DND-41 (cell line): ENCODE data around the gene APPBP2.

Experiments used
- ATAC-seq: fragments of 200-7000 bp; cut with Tn5 transposase; 3 replicates; pipeline ENCODE4 v1.9.1; 2021; ENCODE audit warnings: low read depth; ENCODE audit not compliant: insufficient read depth
- DNase-seq: peaks from one replicate; pipeline ENCODE4 v3.0.0-alpha.2; 2020
- H2AFZ ChIP-seq: 2 replicates; pipeline ENCODE4 v1.6.0; 2012; ENCODE audit warnings: low read depth, low read length
- H3K27ac ChIP-seq: 2 replicates; pipeline ENCODE4 v1.5.1; 2012; ENCODE audit warnings: low read length, inconsistent platforms
- H3K27me3 ChIP-seq: fragments of 200-600 bp; sonication (generic); 2 replicates; pipeline ENCODE4 v1.6.0; 2012; ENCODE audit warnings: low read length, mild to moderate bottlenecking, inconsistent platforms; ENCODE audit not compliant: insufficient read depth, poor library complexity
- H3K36me3 ChIP-seq: 2 replicates; pipeline ENCODE4 v1.5.1; 2012; ENCODE audit warnings: low read length, inconsistent platforms; ENCODE audit not compliant: insufficient read depth
- H3K4me1 ChIP-seq: 2 replicates; pipeline ENCODE4 v1.5.1; 2012; ENCODE audit warnings: mild to moderate bottlenecking, low read length; ENCODE audit not compliant: insufficient read depth
- H3K4me2 ChIP-seq: 2 replicates; pipeline ENCODE4 v1.6.0; 2012; ENCODE audit warnings: mild to moderate bottlenecking, moderate library complexity, low read length, inconsistent platforms; ENCODE audit not compliant: insufficient read depth
- H3K4me3 ChIP-seq, 2 experiments: fragments of 200-600 bp in 1 of 2; shearing (Covaris generic) in 1 of 2; 2 replicates each; pipeline ENCODE4 v1.5.1; 2012 to 2016; ENCODE audit warnings: inconsistent platforms in 2 of 2, low read length in 2 of 2, mild to moderate bottlenecking in 2 of 2, low read depth in 1 of 2, moderate library complexity in 1 of 2
- H3K79me2 ChIP-seq: 2 replicates; pipeline ENCODE4 v1.6.0; 2012; ENCODE audit warnings: low read length, inconsistent platforms; ENCODE audit not compliant: insufficient read depth
- H3K9ac ChIP-seq: 2 replicates; pipeline ENCODE4 v1.6.0; 2012; ENCODE audit warnings: low read depth, mild to moderate bottlenecking, inconsistent platforms, low read length, moderate library complexity
- H3K9me3 ChIP-seq: 2 replicates; pipeline ENCODE4 v1.5.1; 2012; ENCODE audit warnings: low read length, moderate library complexity, mild to moderate bottlenecking, inconsistent platforms; ENCODE audit not compliant: insufficient read depth, severe bottlenecking
- H4K20me1 ChIP-seq: 2 replicates; pipeline ENCODE4 v1.6.0; 2012; ENCODE audit warnings: low read length; ENCODE audit not compliant: insufficient read depth
- CTCF ChIP-seq: IDR thresholded peaks from 2 replicates; pipeline ENCODE4 v1.5.1; 2012; ENCODE audit warnings: borderline replicate concordance, low read length, moderate library complexity, mild to moderate bottlenecking; ENCODE audit not compliant: poor library complexity, severe bottlenecking; ENCODE audit errors: extremely low read depth
- EZH2 ChIP-seq: IDR thresholded peaks from 3 replicates; pipeline ENCODE4 v1.6.1; 2012; ENCODE audit warnings: borderline replicate concordance, low read depth, mild to moderate bottlenecking, moderate library complexity, low read length, inconsistent platforms; ENCODE audit not compliant: severe bottlenecking

Gene APPBP2

GRCh38 chr17:60524463-60525327 is 1.3 kb downstream of the APPBP2 start:
- TF ChIP-seq CTCF (no peak), EZH2 (no peak)
- Histone ChIP-seq H3K79me2 (peaks cover 74% of the 10 kb centered on the region), H3K4me1 (peaks cover 36% of the 10 kb centered on the region), H3K4me3 (peak overlapping the region; percentile 67 to 71), H3K4me2 (peak overlapping the region; percentile 70), H3K27me3 (no peaks in the 10 kb centered on the region), H3K9me3 (no peaks in the 10 kb centered on the region), H3K36me3 (peaks cover 7% of the 10 kb centered on the region), H3K9ac (peak overlapping the region; percentile 86), H4K20me1 (peaks cover 24% of the 10 kb centered on the region), H2AFZ (peak overlapping the region; percentile 95), H3K27ac (peak overlapping the region; percentile 88)
- ATAC-seq (no peak), DNase-seq (no peak)

- DNase-seq (no peak), ATAC-seq (no peak)
- no peak for TF ChIP-seq CTCF
- TF ChIP-seq EZH2, result no peak
- Histone ChIP-seq H3K4me1 (peaks cover 36% of the 10 kb centered on the region), H4K20me1 (peaks cover 24% of the 10 kb centered on the region), H3K27me3 (no peaks in the 10 kb centered on the region), H3K4me3 (peak overlapping the region; percentile 67 to 71), H3K9me3 (no peaks in the 10 kb centered on the region), H3K4me2 (peak overlapping the region; percentile 70), H3K36me3 (peaks cover 12% of the 10 kb centered on the region), H3K27ac (peak overlapping the region; percentile 52; the same call in 1 of the 2 replicates), H2AFZ (no peak overlapping the region), H3K9ac (peak overlapping the region; percentile 86), H3K79me2 (peaks cover 82% of the 10 kb centered on the region)
Observed at GRCh38 chr17:60523822-60524221, 2.2 kb downstream of the APPBP2 start.

DNA sequence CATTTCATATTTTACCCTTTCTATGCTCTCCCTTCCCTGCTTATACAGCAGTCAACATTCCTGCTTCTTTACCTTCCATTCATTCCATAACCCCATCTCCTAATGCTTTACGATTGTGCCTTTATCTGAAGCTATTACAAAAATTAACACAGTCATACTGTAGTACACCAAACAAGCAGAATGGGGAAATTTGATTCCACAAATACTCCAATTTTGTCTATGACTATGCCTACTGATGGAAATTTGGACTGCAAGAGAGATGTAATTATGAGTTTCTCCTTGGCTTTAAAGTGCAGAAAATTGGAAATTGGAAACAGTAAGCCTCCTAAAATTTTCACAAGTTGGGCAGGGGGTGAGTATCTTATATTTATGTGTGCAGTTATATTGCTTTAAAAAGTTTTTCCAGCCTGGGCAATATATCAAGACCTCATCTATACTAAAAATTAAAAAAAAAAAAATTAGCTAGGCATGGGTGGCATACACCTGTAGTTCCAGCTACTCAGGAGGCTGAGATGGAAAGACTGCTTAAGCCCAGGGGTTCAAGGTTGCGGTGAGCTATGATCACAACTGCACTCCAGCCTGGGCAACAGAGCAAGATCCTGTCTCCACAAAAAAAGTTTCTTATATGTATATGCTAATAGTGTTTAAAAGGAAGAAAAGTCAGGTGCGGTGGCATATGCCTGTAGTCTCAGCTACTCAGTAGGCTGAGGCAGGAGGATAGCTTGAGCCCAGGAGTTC is 3.0 kb downstream of the APPBP2 start:
- DNase-seq (no peak), ATAC-seq (no peak)
- Histone ChIP-seq H3K4me3 (peak overlapping the region in 1 of 2 experiments; percentile 19; a peak in 1 of 4 replicates), H3K27ac (no peak overlapping the region), H3K9me3 (no peaks in the 10 kb centered on the region), H3K36me3 (peaks cover 19% of the 10 kb centered on the region), H3K4me2 (peak overlapping the region; percentile 70; the same call in 1 of the 2 replicates), H4K20me1 (peaks cover 27% of the 10 kb centered on the region), H3K79me2 (peaks cover 89% of the 10 kb centered on the region), H2AFZ (no peak overlapping the region), H3K9ac (no peak overlapping the region), H3K4me1 (peaks cover 36% of the 10 kb centered on the region), H3K27me3 (no peaks in the 10 kb centered on the region)
- TF ChIP-seq CTCF (no peak), EZH2 (no peak)
